ENCODE data around the gene EFNA5. TPM values are rescaled to one million over a fixed set of nuclear protein-coding genes. Genes with fewer than 3 reads are reported as not detected.

Gene EFNA5
- total RNA-seq, 1 experiment from 2014 or later = 1.5 TPM

DNA sequence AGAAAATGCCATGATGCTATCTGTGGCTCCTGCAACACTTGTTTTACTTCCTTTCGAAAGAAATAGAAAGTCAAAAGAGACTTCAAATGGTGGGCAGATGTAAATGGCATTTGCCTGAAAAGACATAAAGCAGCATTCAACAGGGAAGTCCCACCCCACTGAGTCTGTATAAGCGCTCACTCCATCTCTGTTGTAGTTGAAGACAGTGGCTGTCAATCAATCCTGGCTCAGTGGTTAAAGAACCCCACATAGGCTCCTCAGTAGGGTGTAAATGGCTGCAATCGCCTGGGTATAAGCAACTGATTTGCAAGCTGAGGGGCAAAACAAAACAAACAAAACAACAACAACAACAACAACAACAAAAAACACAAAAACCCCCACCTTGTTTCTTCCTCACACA is 158.7 kb downstream of the EFNA5 start:
- ChIA-PET CTCF (no interaction called here), POLR2A (no interaction called here)
- H3K27me3 Mint-ChIP-seq (ENCODE audit: insufficient read depth, unreplicated experiment) = peaks cover 2% of the 10 kb centered on the region
- H3K9me3 Mint-ChIP-seq (ENCODE audit: unreplicated experiment) = no peaks in the 10 kb centered on the region
- BruUV-seq (replicated peaks) = no TSS peak
- H3K27me3 ChIP-seq (replicated peaks; ENCODE audit: control insufficient read depth, insufficient read depth, low read length) = no peaks in the 10 kb centered on the region
- TF ChIP-seq, protein P1, sequence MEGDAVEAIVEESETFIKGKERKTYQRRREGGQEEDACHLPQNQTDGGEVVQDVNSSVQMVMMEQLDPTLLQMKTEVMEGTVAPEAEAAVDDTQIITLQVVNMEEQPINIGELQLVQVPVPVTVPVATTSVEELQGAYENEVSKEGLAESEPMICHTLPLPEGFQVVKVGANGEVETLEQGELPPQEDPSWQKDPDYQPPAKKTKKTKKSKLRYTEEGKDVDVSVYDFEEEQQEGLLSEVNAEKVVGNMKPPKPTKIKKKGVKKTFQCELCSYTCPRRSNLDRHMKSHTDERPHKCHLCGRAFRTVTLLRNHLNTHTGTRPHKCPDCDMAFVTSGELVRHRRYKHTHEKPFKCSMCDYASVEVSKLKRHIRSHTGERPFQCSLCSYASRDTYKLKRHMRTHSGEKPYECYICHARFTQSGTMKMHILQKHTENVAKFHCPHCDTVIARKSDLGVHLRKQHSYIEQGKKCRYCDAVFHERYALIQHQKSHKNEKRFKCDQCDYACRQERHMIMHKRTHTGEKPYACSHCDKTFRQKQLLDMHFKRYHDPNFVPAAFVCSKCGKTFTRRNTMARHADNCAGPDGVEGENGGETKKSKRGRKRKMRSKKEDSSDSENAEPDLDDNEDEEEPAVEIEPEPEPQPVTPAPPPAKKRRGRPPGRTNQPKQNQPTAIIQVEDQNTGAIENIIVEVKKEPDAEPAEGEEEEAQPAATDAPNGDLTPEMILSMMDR (IDR thresholded peaks at IDR 0.05; ENCODE audit: insufficient read depth in 1 of 2, low read depth in 1 of 2, low read length in 1 of 2, severe bottlenecking in 1 of 2, unreplicated experiment in 1 of 2) = no peak
- H3K36me3 Mint-ChIP-seq (ENCODE audit: insufficient read depth, unreplicated experiment) = no peaks in the 10 kb centered on the region
- intact Hi-C loops (cut with micrococcal nuclease; ENCODE audit: unreplicated experiment) = no loop called here
- H3K9me3 ChIP-seq = no peaks in the 10 kb centered on the region
- no peak overlapping the region for H3K4me3 Mint-ChIP-seq (ENCODE audit: unreplicated experiment)
- no peaks in the 10 kb centered on the region for H3K4me1 Mint-ChIP-seq (ENCODE audit: low read depth, unreplicated experiment)
- H3K4me3 ChIP-seq (ENCODE audit: low read depth, low read length) = no peak overlapping the region
- no peak overlapping the region for H3K27ac Mint-ChIP-seq (ENCODE audit: unreplicated experiment)
- no peaks in the 10 kb centered on the region for H3K36me3 ChIP-seq (ENCODE audit: control insufficient read depth, insufficient read depth, low read length)
- DNase-seq = no peak
- H3K4me1 ChIP-seq = no peaks in the 10 kb centered on the region

DNA sequence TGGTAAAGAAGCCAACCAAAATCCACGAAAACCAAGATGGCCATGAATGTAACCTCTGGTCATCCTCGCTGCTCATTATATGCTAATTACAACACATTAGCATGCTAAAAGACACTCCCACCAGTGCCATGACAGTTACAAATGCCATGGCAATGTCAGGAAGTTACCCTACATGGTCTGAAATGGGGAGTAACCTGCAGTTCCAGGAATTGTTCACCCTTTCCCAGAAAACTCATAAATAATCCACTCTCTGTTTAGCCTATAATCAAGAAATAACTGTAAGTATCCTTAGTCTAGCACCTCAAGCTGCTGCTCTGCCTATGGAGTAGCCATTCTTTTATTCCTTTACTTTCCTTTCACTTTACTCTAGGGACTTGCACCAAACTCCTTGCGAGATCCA is 160.6 kb downstream of the EFNA5 start:
- Histone ChIP-seq H3K36me3 (ENCODE audit: control insufficient read depth, insufficient read depth, low read length) (no peaks in the 10 kb centered on the region), H3K9me3 (no peaks in the 10 kb centered on the region), H3K4me3 (ENCODE audit: low read depth, low read length) (no peak overlapping the region), H3K27me3 (replicated peaks; ENCODE audit: control insufficient read depth, insufficient read depth, low read length) (no peaks in the 10 kb centered on the region), H3K4me1 (peaks cover 5% of the 10 kb centered on the region)
- ChIA-PET POLR2A (no interaction called here), CTCF (no interaction called here)
- TF ChIP-seq, protein P1 (IDR thresholded peaks at IDR 0.05; ENCODE audit: insufficient read depth in 1 of 2, low read depth in 1 of 2, low read length in 1 of 2, severe bottlenecking in 1 of 2, unreplicated experiment in 1 of 2) = no peak
- peaks cover 8% of the 10 kb centered on the region for H3K4me1 Mint-ChIP-seq (ENCODE audit: low read depth, unreplicated experiment)
- H3K9me3 Mint-ChIP-seq (ENCODE audit: unreplicated experiment) = no peaks in the 10 kb centered on the region
- H3K27me3 Mint-ChIP-seq (ENCODE audit: insufficient read depth, unreplicated experiment) = peaks cover 2% of the 10 kb centered on the region
- H3K4me3 Mint-ChIP-seq (ENCODE audit: unreplicated experiment) = no peak overlapping the region
- no peak overlapping the region for H3K27ac Mint-ChIP-seq (ENCODE audit: unreplicated experiment)
- no peaks in the 10 kb centered on the region for H3K36me3 Mint-ChIP-seq (ENCODE audit: insufficient read depth, unreplicated experiment)
- no TSS peak for BruUV-seq (replicated peaks)
- intact Hi-C loops (cut with micrococcal nuclease; ENCODE audit: unreplicated experiment) = no loop called here
- no peak for DNase-seq

DNA sequence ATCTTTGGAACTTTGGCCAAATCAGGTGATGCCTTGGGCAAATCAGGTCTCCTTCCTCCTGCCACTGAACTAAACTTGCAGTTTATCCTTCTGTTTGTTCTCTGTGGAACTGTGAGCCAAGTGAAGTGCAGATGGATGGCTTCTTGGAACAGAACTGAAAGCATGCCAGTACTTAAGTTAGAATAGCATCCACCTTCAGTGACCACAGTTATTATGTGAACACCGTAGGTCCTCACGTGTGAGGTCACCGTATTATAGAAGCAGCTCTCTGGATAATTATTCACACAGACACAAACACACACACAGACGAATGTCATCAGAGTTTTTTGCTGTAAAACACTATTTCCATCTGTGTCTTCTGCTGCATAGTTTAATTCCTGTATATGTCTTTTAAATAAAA is 162.6 kb downstream of the EFNA5 start:
- no peaks in the 10 kb centered on the region for H3K9me3 ChIP-seq
- TF ChIP-seq, protein P1 (IDR thresholded peaks at IDR 0.05; ENCODE audit: insufficient read depth in 1 of 2, low read depth in 1 of 2, low read length in 1 of 2, severe bottlenecking in 1 of 2, unreplicated experiment in 1 of 2) = no peak
- H3K36me3 ChIP-seq (ENCODE audit: control insufficient read depth, insufficient read depth, low read length) = no peaks in the 10 kb centered on the region
- ChIA-PET POLR2A (no interaction called here), CTCF (no interaction called here)
- intact Hi-C loops (cut with micrococcal nuclease; ENCODE audit: unreplicated experiment) = no loop called here
- H3K27me3 ChIP-seq (replicated peaks; ENCODE audit: control insufficient read depth, insufficient read depth, low read length) = no peaks in the 10 kb centered on the region
- no peak for DNase-seq
- H3K4me3 ChIP-seq (ENCODE audit: low read depth, low read length) = no peak overlapping the region
- Mint-ChIP-seq H3K4me3 (ENCODE audit: unreplicated experiment) (no peak overlapping the region), H3K36me3 (ENCODE audit: insufficient read depth, unreplicated experiment) (no peaks in the 10 kb centered on the region), H3K27ac (ENCODE audit: unreplicated experiment) (no peak overlapping the region), H3K4me1 (ENCODE audit: low read depth, unreplicated experiment) (peaks cover 8% of the 10 kb centered on the region), H3K9me3 (ENCODE audit: unreplicated experiment) (no peaks in the 10 kb centered on the region), H3K27me3 (ENCODE audit: insufficient read depth, unreplicated experiment) (no peaks in the 10 kb centered on the region)
- H3K4me1 ChIP-seq = peaks cover 5% of the 10 kb centered on the region
- BruUV-seq (replicated peaks) = no TSS peak
